Astrocyte (in vitro differentiated cells and primary cell): ENCODE measurements around the gene SOCS4.

Source experiments
- CTCF ChIP-seq: IDR thresholded peaks from 2 replicates; pipeline ENCODE4 v1.5.1; 2011; ENCODE audit warnings: low read depth, mild to moderate bottlenecking, inconsistent platforms, low read length, moderate library complexity; ENCODE audit not compliant: insufficient read depth
- EZH2 ChIP-seq: IDR thresholded peaks from 2 replicates; pipeline ENCODE4 v1.6.1; 2012; ENCODE audit warnings: mild to moderate bottlenecking, low read length, inconsistent platforms; ENCODE audit not compliant: insufficient read depth

GRCh38 chr14:55054098-55054497, 27.1 kb downstream of the SOCS4 start:
- no peak for TF ChIP-seq EZH2
- no peak for TF ChIP-seq CTCF
